Measurements from ENCODE around the gene CNGA2.

GRCh38 chrX:151759041-151759708, 24.6 kb downstream of the CNGA2 start:
- TF ChIP-seq CTCF (IDR thresholded peaks at IDR 0.05; ENCODE audit: poor library complexity, severe bottlenecking) = no peak
- no peak for TF ChIP-seq POLR2AphosphoS5 (IDR thresholded peaks at IDR 0.05)
- TF ChIP-seq EP300 (conservative IDR thresholded peaks at IDR 0.05; ENCODE audit: poor library complexity, severe bottlenecking) = no peak
- no peak for TF ChIP-seq EZH2 (IDR thresholded peaks at IDR 0.05; ENCODE audit: borderline replicate concordance, insufficient read depth, low read length, poor library complexity, severe bottlenecking)
- no peak for TF ChIP-seq RAD21 (conservative IDR thresholded peaks at IDR 0.05)
- no peak for TF ChIP-seq TAF1 (IDR thresholded peaks at IDR 0.05; ENCODE audit: low read depth)
- TF ChIP-seq REST (IDR thresholded peaks at IDR 0.05; ENCODE audit: borderline replicate concordance) = no peak
